HG02884 (cell line): ENCODE measurements around the gene PHGDH.

Experiments
- ATAC-seq: cut with Tn5 transposase; IDR thresholded peaks from one replicate; pipeline ENCODE4 v1.9.1; 2021; ENCODE audit warnings: mild to moderate bottlenecking, moderate library complexity; ENCODE audit not compliant: unreplicated experiment

PHGDH gene

DNA sequence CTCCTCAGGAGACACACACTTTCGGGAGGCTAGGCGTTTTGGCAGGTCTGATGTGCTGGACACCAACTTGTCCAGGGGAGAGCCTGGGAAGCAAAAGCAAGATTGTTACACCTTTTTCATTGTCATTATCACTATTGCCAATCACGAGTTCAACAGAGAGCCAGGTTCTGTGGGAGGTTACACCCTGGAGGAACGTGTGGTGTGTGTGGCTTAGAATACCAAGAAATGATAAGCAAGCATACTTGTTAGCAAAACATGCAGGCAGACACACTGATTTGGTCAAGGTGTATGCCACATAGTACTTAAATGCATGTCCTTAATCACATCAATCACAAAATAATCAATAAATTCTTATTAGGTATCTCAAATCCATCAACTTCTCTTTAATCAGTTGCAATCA, 40.9 kb downstream of the PHGDH start:
- no peak for ATAC-seq

DNA sequence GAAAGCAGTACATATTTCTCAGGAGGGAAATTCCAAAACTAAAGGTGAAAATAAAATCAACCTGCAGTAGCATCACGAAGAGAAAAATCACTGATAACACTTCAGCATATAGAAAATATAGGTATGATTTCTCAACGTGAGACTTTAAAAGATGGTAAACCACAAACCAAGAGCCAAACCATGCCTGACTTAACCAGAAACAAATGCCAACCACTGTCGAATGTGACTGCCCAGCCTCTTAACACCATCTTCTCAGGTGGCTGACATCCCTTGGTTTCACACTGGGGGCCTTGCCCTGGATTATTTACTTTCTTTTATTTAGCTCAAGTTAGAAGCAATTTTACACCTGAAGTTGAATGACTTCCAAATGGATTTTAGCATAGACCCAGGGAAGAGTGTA, 46.9 kb downstream of the PHGDH start:
- no peak for ATAC-seq

DNA sequence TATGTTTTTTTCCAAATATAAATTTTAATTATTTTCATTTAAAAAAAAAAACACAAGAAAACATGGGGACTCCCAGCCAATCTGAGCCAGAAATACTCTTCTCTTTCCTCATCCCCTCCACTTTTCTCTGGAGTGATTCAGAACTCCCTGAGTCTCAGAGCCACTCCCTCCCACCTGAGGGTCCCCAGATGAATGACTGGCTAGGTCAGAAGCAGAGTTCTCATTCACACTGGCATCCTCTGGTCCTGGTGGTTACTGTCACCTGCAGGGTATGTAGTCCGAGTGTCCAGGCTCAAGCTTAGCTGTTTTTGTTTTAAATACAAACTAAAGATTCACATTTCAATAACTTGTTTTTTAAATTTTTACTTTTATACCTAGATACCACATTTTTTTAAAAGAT, 50.7 kb downstream of the PHGDH start:
- ATAC-seq = no peak

DNA sequence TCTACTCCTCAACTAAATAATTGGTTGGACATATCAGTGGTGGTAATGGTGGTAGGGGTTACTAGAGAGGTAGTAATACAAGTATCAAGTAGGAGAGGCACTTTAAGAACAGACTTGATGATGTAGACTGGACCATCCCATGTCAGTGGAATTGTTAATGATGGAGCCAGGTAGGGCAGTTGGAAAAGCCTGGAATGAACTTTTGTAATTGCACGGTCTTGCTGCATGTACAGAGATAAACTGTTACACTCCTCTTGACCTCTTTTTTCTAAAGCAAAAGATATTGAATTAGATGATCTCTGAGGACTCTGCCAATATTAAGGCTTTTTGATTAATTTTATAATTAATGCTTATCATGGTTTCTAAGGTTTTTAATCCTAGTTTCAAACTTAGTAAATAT, 51.2 kb downstream of the PHGDH start:
- ATAC-seq = no peak

DNA sequence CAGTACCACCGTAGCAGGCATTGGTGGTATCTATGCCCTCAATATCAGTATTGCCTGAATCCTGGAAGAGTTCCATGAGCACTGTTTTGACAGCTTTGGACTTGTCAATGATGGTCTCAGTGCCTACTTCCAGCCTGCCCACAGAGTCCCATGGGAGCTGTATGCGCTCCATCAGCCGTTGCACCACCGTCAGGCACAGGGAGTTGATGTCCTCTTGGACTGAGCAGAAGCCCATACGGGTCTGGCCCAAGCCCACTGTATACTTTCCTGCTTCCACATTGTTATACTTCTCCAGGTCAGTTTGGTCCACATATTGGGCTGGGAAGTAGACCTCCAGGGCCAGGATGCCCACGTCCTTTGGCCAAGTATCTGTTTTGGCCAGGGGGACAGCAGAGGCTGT, 52.5 kb downstream of the PHGDH start:
- no peak for ATAC-seq

DNA sequence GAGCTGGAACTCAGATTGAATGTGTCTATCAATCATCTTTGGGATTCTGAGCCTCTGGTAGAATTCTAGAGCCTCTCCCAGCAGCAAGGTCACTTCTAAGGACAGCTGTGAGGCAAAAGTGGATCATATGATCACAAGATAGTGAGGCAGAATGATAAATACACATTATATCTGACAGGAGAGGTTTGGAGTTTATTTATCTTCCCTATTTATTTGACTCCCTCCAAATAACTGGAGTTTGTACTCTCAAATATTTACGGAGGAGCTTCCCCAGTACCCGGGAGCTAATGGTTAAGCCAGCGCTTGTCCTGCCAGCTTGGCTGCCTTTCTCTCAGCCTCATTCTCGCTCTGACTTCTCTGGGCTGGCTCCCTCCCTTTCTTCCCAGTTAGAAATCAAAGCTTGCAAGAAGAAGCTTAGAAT, 54.6 kb downstream of the PHGDH start:
- ATAC-seq = no peak

DNA sequence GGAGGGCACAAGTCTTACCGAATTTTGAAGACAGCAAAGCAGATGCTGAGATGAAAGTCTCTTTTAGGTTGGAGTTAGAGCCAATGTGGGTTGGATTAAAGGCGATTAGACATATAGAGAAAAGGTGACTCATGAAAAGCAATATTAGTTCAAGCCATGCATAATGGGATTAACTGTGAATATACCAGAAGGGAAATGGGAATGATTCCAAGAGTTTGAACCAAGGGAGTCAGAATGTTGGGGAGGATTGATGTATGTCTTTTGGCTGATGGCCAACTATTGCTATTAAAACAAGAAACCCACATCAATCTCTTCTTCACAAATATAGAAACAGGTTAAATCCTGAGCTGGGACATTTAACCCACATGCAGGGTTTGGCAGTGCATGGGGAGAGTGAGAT, 55.8 kb downstream of the PHGDH start:
- no peak for ATAC-seq

DNA sequence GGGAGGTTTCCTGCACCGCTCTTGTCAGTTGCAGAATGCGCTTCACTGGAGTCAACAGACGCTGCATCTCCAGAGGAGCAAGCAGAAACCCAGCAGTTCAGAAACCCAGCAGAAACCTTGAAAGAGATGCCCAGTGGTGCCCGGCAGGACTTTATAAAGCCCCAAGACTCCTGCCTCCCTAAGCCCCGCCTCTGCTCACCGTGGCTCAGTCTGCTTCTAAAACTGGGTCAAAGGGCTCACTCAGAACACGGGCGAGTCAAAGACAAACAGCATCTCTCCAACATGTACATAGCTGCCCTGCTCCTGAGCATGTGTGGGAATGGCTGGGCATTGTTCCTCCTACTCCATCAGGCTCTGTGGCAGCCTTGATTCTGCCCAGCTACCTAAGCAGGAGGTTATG, 57.0 kb downstream of the PHGDH start, which contains the start of gene HMGCS2:
TSS of gene HMGCS2 (minus strand) at position 128 of the 400 bp plus-strand sequence. CDS start at position 67, 61 bp downstream.
- ATAC-seq = no peak

DNA sequence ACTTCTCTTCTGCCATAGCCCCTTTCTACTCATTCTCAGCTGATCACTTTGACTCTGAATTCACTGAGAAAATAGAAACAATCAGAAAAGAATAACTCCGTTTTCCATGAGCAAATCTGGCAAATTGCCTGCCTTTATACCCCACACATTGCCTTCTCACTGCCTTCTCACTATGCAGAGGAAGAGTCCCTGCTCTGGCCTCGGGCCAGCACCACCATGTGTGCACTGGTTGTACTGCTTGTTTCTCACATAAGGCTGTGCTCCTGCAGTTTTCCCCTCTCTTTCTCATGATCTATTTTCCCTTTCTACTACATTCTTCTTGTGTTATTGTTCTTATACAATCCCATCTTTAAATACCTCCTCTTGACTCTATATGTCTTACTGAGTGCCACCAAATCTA, 59.3 kb downstream of the PHGDH start:
- ATAC-seq = no peak

DNA sequence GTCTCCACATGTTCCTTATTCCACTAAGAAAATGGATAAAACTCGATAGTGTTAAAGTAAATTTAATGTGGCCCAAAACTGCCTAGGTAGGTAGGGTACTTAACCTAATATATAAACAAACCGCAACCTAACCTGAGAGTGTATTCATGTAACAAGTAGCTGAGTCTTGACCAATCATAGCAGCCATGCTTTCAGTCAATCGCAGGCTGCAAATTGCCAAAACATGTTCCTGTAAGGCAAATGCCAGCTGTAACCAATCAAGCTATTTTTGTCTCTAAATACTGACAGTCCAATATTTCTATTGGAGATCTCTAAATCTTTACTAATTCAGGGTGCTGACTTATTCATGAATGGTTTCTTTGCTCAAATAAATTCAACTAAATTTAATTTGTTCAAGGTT, 60.0 kb downstream of the PHGDH start:
- ATAC-seq = no peak

DNA sequence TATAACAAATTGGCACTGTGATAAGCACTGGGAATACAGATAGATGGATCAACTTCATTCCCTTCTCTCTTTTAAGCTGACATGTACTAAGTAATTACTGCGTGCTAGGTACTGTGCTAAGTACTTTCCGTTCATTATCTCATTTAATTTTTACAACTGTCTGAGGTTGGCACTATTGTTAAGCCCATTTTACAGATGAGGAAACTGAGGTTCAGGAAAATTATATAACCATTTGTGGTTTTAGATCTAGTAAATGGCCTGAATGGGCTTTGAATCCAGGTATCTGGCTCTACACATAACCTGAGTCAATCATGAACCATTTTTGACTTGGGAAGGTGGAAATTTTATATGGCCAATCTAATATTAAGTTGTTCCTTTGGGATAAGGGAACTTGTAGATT, 60.6 kb downstream of the PHGDH start:
- no peak for ATAC-seq

DNA sequence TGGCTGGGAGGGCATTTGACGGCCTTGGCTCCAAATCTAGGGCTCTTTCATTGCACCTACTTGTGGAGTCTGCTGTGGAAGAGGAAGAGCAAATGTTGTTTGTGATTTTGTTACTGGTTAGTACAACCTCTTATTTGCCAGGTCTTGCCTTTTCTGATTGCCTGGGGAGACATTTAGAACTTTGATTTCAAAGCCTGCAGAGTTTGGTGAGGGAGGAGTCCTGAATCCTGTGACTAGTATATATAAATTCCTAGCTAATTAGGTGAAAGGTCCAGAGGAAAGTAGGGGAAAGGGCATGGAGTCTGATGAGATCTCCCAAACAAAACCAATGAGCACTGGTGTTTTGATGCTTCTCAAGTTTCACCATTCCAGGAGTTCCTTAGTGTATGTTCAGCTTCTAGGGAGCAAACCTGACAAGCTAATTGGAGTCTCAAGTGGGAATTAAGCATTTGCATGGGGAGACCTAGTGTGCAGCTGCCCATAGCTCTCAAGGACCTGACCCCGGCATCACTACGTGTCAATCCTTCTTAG, 62.0 kb downstream of the PHGDH start:
- ATAC-seq = no peak

DNA sequence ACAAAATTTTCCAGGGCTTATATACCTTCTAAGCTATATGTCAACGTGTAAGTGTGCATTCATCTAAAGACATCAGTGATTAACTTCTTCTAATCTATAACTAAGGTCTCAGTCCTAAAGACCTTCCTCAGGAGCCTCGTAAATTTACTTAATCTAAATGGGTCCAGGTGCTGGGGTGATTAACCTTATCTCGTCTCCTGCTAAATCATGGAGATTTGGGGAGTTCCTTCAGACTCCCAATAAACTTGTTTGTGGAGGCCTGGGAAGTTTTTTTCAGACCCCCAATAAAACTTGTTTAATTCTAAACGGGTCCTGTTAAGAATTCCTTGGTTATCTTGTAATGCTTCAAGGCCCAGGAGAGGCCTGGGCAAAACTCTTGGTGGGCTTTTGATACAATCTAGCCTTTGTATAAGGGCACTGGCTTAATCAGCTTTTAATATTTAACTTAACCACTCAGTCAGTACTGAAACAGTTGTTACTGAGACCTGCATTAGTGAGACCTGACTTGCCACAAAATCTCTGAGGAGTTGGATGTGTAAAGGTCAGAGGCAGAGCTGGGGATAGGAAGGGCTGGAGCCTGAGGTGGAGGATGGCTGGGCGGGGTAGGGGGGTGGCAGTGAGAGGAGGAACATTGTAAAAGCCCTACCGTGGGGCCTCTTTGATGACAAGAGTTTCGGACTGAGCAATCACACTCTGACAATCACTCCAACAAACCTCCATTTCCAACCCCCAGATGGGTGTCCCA, 63.2 kb downstream of the PHGDH start:
- no peak for ATAC-seq

DNA sequence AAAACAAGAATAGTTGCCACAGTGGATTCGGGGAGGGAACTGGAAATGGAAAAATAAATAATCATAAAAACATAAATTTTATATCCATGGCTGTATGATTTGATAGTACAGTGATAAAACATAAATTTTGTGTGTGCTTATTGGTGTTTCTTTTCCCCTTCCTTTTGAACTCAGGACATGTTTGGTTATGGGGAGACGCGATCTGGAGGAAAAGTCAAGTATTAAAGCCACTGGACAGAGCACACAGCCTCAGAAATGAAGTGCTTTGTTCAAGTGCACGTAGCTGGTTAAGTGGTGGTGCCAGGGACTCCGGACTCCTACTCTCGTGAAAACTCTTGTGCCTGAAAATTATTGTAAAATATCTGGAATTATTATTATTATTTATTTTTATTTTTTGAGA, 66.6 kb downstream of the PHGDH start:
- no peak for ATAC-seq

DNA sequence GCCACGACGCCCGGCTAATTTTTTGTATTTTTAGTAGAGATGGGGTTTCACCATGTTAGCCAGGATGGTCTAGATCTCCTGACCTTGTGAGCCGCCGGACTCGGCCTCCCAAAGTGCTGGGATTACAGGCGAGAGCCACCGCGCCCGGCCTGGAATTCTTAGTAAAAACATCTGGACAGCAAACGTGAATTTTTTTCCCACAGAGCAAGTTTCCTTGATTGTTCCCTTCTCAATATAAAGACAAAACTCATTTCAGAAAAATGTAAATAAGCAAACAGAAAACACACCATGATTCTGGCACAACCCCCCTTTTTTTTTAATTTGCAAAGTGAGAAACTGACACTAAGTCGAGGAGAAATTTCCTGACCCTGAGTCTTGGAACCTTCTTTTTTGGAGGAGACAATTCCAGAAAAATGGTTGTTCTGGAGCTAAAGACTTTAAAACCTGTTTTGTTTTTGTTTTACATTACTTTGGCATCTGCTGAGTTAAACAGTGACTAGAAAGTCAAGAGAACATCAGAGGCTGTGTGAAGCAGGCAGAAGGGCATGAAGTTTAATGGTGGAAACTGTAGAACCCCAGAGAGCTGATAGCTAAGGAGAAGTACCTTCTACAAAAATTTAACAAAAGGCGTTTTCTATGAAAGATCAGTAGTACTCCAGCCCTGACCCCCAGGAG, 67.3 kb downstream of the PHGDH start:
- no peak for ATAC-seq

DNA sequence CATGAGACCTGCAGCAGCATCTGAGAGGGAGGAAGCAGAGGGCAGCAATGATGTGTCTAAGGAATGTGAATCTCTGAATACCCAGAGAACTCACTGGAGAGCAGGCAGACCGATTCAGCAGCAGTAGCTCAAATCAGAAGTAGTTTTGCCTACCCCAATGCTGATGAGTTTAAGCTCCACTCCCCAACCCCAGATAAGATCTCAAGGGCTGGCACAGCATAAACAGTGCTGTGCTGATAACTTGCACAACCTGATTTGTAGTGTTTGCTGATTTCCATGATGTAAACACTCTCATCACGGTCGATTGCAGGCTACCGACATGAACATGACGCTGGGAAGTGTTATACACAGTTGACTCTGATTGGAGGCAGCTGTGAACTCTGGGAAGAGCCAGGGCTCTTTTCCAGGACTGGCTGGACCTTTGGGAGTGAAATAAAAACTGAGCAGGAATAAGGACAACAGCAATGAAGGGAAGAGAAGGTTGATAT, 68.2 kb downstream of the PHGDH start:
- ATAC-seq = no peak

DNA sequence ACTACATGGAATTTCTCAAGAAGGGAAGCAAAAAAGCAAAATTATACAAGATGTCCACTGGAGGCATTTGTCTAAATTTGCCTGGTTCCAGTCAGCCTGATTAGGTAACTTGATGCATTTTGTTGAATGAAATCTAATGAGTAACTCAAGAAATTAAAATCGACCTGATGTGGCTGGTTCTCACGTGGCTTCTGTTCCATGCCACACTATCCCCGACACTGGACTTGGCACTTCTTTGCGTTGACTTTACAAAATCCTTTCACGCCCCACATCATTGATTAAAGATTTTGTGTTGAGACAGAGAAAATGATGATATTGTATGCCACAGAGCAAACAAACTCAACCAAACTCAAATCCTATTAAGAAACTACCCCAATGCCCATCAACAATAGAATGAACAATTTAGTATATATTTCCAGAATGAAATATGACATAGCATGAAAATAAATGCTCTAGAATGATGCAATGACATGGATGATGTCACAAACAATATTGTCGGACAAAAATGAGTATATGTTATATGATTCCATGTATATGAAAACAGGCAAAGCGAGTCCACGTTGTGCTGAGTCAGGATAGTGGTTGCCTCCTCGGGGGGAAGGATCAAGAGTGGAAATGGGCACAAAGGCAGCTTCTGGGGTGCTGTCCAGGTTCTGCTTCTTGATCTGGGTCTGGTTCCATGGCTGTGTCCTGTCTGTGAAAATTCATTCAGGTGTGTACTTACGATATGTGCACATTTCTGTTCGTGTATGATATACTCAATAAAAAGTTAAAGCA, 69.9 kb downstream of the PHGDH start:
- no peak for ATAC-seq

DNA sequence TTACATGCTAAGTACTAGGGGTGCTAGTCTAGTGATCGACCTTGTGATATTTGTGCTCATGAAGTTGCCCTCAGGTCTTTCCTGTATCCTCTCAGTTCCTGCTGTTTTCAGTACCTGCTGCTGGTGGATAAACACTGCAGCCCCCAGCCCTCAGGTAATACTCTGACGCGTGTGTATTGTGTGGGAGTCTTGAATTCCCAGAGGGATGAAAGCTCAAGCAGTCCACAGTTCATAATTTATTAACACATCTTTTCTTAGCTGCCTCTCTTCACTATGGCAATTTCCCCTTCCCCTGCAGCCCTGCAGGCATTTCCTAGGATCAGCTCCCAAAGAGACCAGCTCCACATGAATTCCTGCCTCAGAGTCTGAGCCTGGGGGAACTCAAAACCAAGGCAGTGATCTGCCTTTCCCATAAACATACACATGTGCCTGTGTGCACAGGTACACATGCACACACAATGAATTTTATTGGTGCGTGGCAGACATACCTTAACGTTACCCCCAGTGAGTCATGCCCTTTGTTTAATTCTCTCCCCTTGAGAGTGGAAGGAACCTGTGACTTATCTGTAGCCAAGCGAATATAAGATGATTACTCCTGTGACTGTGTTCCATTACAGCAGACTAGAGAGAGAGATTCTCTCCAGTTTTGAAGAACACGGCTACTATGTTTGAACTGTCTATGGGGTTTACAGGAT, 71.0 kb downstream of the PHGDH start:
- ATAC-seq = no peak

DNA sequence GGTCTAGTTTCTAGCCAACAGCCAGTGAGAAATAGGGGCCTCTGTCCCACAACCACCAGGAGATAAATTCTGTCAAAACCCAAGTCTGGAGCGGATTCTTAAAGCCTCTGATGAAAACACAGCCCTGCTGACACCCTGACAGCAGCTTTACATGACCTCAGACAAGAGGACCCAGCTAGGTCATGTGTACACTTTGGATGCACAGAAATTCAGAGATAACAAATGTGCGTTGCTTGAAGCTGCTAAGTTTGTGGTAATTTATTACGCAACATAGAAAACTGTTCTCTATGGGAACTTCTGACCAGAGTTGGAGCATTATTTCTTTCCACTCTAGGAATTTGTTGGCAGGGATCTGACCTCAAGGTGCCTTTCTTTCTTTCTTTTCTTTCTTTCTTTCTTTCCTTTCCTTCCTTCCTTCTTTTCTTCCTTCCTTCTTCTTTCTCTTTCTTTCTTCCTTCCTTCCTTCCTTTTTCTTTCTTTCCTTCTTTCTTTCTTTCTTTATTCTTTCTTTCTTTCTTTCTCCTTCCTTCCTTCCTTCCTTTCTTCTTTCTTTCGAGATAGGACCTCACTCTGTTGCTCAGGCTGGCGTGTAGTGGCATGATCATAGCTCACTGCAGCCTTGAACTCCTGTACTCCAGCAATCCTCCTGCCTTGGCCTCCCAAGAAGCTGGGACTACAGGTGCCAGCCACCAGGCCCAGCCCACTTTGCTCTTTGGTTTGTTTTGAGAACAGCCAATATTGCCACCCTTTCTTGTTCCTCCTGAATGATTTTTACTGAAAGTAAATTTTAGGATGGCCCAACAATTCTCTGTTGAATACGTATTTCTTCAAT, 71.8 kb downstream of the PHGDH start:
- no peak for ATAC-seq

DNA sequence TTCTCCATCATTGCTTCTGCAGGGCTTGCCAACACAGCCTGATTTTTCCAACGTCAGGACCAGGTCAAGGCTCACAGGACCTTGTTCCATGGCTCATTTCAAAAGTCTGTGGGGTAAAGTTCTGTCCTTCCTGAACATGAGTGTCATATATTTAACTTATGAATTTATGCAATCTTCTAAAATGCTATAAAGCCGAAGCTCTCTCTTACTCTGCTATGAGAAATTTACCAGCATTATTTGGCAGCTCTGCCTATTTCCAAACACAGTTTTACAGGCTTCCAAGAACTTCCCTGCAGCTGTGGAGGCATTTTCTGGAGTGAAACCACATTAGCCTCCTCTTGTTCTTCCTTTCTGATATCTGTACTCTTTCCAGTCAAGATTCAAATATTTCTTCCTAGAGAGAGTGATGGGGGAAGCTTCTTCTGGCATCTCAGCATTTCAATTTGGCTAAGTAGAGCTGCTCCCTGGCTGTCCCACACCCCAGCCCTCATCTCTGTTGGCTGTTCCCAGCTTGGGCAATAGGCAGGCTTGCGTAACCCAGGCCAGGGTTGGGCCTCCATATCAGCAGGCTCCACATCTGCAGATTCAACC, 72.6 kb downstream of the PHGDH start:
- no peak for ATAC-seq
